Kasumi-1 (cell line): ENCODE results near the gene IFI27L2.
A peak's percentile ranks its signal among the peaks of the same experiment; 100 is the strongest.
"Not testable (repeated sequence)": the region's sequence is repeated elsewhere in the genome, so short reads cannot be mapped to it uniquely, and the experiment has no call there.

Experiments
- DNase-seq, 2 experiments: peaks; one replicate each; lab custom pipeline; 2025; lab: John Stamatoyannopoulos, UW

Gene IFI27L2

GRCh38 chr14:94129111-94129757 lies at the start of gene IFI27L2:
IFI27L2 (minus strand) TSS chr14:94129604; CDS start chr14:94129564, 40 bp downstream.
- DNase-seq: peak; percentile 77 to 82

- DNase-seq: no peak
These were observed 48.4 kb upstream of the IFI27L2 start for GRCh38 chr14:94177806-94178205.

GRCh38 chr14:94176808-94177207 lies 47.4 kb upstream of the IFI27L2 start:
- no peak for DNase-seq

- DNase-seq: no peak
These were observed 46.3 kb upstream of the IFI27L2 start for GRCh38 chr14:94175747-94176146.

- no peak for DNase-seq
These were observed 45.8 kb upstream of the IFI27L2 start for GRCh38 chr14:94175011-94175745.

- DNase-seq: no peak
These were observed 45.2 kb upstream of the IFI27L2 start for GRCh38 chr14:94174604-94175010.

GRCh38 chr14:94173885-94174603 lies 44.6 kb upstream of the IFI27L2 start, which contains the start of gene PPP4R4:
PPP4R4 (plus strand) TSS chr14:94174322; CDS start chr14:94174466, 144 bp downstream.
- peak; percentile 73 to 82 for DNase-seq

- no peak for DNase-seq
These were observed 44.1 kb upstream of the IFI27L2 start for GRCh38 chr14:94173471-94173884.

GRCh38 chr14:94172545-94172944 lies 43.1 kb upstream of the IFI27L2 start:
- no peak for DNase-seq

- DNase-seq: no peak
These were observed 41.8 kb upstream of the IFI27L2 start for GRCh38 chr14:94171208-94171607.

- DNase-seq: peak; percentile 6 to 24
These were observed 40.7 kb upstream of the IFI27L2 start for GRCh38 chr14:94170136-94170535.

- no peak for DNase-seq
These were observed 36.3 kb upstream of the IFI27L2 start for GRCh38 chr14:94165744-94166143.

GRCh38 chr14:94164685-94165431 lies 35.5 kb upstream of the IFI27L2 start:
- no peak for DNase-seq

- DNase-seq: peak; percentile 50 to 68
These were observed 34.4 kb upstream of the IFI27L2 start for GRCh38 chr14:94163796-94164195.

- no peak for DNase-seq
These were observed 33.1 kb upstream of the IFI27L2 start for GRCh38 chr14:94162466-94162865.

- peak; percentile 69 to 76 for DNase-seq
These were observed 32.6 kb upstream of the IFI27L2 start for GRCh38 chr14:94161981-94162380.

- peak; percentile 36 to 42 for DNase-seq
These were observed 31.7 kb upstream of the IFI27L2 start for GRCh38 chr14:94161058-94161457.

GRCh38 chr14:94158239-94158883 lies 29.0 kb upstream of the IFI27L2 start:
- no peak for DNase-seq

- no peak for DNase-seq
These were observed 27.8 kb upstream of the IFI27L2 start for GRCh38 chr14:94157197-94157596.

- DNase-seq: not testable (repeated sequence)
These were observed 26.7 kb upstream of the IFI27L2 start for GRCh38 chr14:94156143-94156542.

GRCh38 chr14:94153750-94154342 lies 24.4 kb upstream of the IFI27L2 start:
- no peak for DNase-seq
